Naive thymus-derived CD4-positive, alpha-beta T cell (primary cell): Measurements from ENCODE around the gene SMC1A. TPM values are rescaled to one million over a fixed set of nuclear protein-coding genes. Genes with fewer than 3 reads are reported as not detected.

Source experiments
- ATAC-seq: fragments of 150-1000 bp; cut with Tn5 transposase; 2 replicates; pipeline ENCODE4 v1.10.0; 2021; ENCODE audit warnings: mild to moderate bottlenecking, moderate library complexity
- CTCF ChIA-PET: fragments of 350-600 bp; sonication (Branson Sonifier 250); formaldehyde crosslinking; loops from one replicate; lab custom pipeline; 2021; ENCODE audit warnings: antibody characterized with exemption; lab: Charles Lee
- POLR2A ChIA-PET: fragments of 350-600 bp; sonication (Branson Sonifier 250); formaldehyde crosslinking; loops from one replicate; lab custom pipeline; 2021; ENCODE audit warnings: antibody characterized with exemption, inconsistent platforms; lab: Charles Lee
- DNase-seq, 9 donors: peaks; one replicate each; pipeline versions ENCODE4 v3.0.0 to v3.0.0-alpha.2; 2020 to 2022; ENCODE audit warnings: mixed read lengths in 1 of 9
- H3K27ac ChIP-seq: one replicate; pipeline ENCODE4 v1.7.0; 2013; ENCODE audit warnings: mild to moderate bottlenecking, low read depth, low read length, moderate library complexity
- H3K27me3 ChIP-seq, 2 donors: one replicate each; pipeline ENCODE4 v1.7.0; 2013; ENCODE audit warnings: low read length in 2 of 2, mild to moderate bottlenecking in 2 of 2, moderate library complexity in 2 of 2; ENCODE audit not compliant: control insufficient read depth in 2 of 2, insufficient read depth in 2 of 2
- H3K36me3 ChIP-seq, 3 experiments: 1 replicate in 2 of 3; 2 replicates in 1 of 3; pipeline ENCODE4 v1.7.0; 2013; ENCODE audit warnings: low read length in 3 of 3, mild to moderate bottlenecking in 3 of 3, moderate library complexity in 1 of 3; ENCODE audit not compliant: insufficient read depth in 3 of 3, control insufficient read depth in 2 of 3
- H3K4me1 ChIP-seq, 2 donors: one replicate each; pipeline ENCODE4 v1.7.0; 2013; ENCODE audit warnings: low read length in 2 of 2, mild to moderate bottlenecking in 2 of 2, moderate library complexity in 1 of 2; ENCODE audit not compliant: control insufficient read depth in 2 of 2, insufficient read depth in 2 of 2
- H3K4me3 ChIP-seq: 2 replicates; pipeline ENCODE4 v1.7.0; 2013; ENCODE audit warnings: mild to moderate bottlenecking, low read length
- H3K9me3 ChIP-seq, 3 experiments: 1 replicate in 2 of 3; 2 replicates in 1 of 3; pipeline ENCODE4 v1.7.0; 2013; ENCODE audit warnings: low read length in 3 of 3; ENCODE audit not compliant: control insufficient read depth in 2 of 3
- H3K27ac Mint-ChIP-seq, 9 donors: one replicate each; pipeline ENCODE4 v1.8.0; 2020 to 2022; ENCODE audit warnings: mixed read lengths in 9 of 9, mild to moderate bottlenecking in 8 of 9, moderate library complexity in 5 of 9, inconsistent platforms in 2 of 9
- H3K27me3 Mint-ChIP-seq, 5 donors: one replicate each; pipeline ENCODE4 v1.8.0; 2021 to 2022; ENCODE audit warnings: mixed read lengths in 5 of 5, mild to moderate bottlenecking in 1 of 5
- H3K36me3 Mint-ChIP-seq, 5 donors: one replicate each; pipeline ENCODE4 v1.8.0; 2020 to 2022; ENCODE audit warnings: mixed read lengths in 5 of 5, mild to moderate bottlenecking in 3 of 5, inconsistent platforms in 1 of 5
- H3K4me1 Mint-ChIP-seq, 7 donors: one replicate each; pipeline ENCODE4 v1.8.0; 2020 to 2022; ENCODE audit warnings: mixed read lengths in 7 of 7, mild to moderate bottlenecking in 3 of 7, inconsistent platforms in 1 of 7
- H3K4me3 Mint-ChIP-seq, 10 donors: one replicate each; pipeline ENCODE4 v1.8.0; 2020 to 2022; ENCODE audit warnings: mild to moderate bottlenecking in 10 of 10, mixed read lengths in 10 of 10, moderate library complexity in 6 of 10, inconsistent platforms in 2 of 10
- H3K9me3 Mint-ChIP-seq, 11 donors: one replicate each; pipeline ENCODE4 v1.8.0; 2020 to 2022; ENCODE audit warnings: mixed read lengths in 11 of 11, mild to moderate bottlenecking in 4 of 11, inconsistent platforms in 1 of 11, moderate library complexity in 1 of 11
- intact Hi-C, 2 donors: fragments of 100-400 bp; cut with micrococcal nuclease; formaldehyde crosslinking; loops; one replicate each; pipeline ENCODE4 v1.15.1; 2023
- polyA plus RNA-seq, 2 donors: library from polyadenylated mRNA; unstranded; fragments of 300-500 nt; fragmentation: Illumina TruSeq; gene quantifications; one replicate each; pipeline ENCODE4 v1.2.3, GENCODE V29; 2021
- total RNA-seq, 6 experiments: library from RNA in 5 of 6; stranded (reverse) in 5 of 6; gene quantifications; 1 replicate in 5 of 6; 2 replicates in 1 of 6; pipeline ENCODE4 v1.2.3 and lab custom pipeline; 2021 to 2026

Gene SMC1A
- total and polyA plus RNA-seq, 7 experiments from 2014 or later: 53.0 to 108 (median 67.7) TPM

DNA sequence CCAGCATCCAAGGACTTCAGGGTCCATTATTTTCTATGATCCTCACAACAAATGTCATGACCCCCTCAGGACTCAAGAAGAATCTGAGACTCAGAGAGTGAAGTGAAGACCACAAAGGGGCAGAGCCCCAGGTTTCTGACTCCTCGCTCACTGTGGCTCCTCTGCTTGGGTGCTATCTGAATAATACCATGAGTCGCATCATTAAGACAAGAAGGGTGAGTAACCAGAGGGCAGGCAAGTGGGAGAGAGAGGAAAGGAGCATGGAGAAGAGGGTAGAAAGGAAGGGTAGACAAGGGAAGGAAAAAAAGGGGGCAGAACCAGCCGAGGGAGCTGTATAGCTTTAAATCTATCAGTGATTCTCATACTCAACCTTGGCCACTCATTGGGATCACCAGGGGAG lies 27.2 kb upstream of the SMC1A start:
- no peaks in the 10 kb centered on the region for H3K9me3 ChIP-seq
- H3K27me3 ChIP-seq: no peaks in the 10 kb centered on the region
- H3K27ac ChIP-seq: no peak overlapping the region
- Mint-ChIP-seq H3K36me3 (no peaks in the 10 kb centered on the region), H3K27me3 (no peaks in the 10 kb centered on the region), H3K4me1 (peaks cover 0 to 5% (median 0%) of the 10 kb centered on the region in 7 donors), H3K9me3 (no peaks in the 10 kb centered on the region), H3K27ac (no peak overlapping the region), H3K4me3 (no peak overlapping the region)
- no peaks in the 10 kb centered on the region for H3K4me1 ChIP-seq
- intact Hi-C loops: no loop called here
- ATAC-seq (no peak), DNase-seq (no peak)
- CTCF ChIA-PET: no interaction called here
- no peaks in the 10 kb centered on the region for H3K36me3 ChIP-seq
- H3K4me3 ChIP-seq: no peak overlapping the region
- POLR2A ChIA-PET: no interaction called here

DNA sequence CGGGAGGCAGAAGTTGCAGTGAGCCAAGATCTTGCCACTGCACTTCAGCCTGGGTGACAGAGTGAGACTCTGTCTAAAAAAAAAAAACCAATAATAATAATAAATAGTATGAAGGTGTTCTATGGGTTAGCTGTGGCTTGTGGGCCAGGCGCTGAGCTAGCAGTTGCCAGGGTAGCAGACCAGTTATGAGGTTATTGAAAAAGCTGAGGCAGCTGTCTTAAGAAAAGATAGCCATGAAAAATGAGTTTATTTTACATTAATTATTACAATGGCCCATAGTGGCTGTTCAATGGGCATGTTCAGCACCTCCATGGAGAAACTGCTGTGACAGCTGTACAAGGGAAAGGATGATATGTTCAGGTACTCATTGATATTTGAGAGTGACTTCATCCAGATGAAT lies 25.0 kb upstream of the SMC1A start:
- no peak for DNase-seq
- H3K4me3 Mint-ChIP-seq: no peak overlapping the region
- no peak overlapping the region for H3K27ac ChIP-seq
- intact Hi-C loops: no loop called here
- H3K9me3 Mint-ChIP-seq: no peaks in the 10 kb centered on the region
- no peak for ATAC-seq
- ChIA-PET CTCF (interaction anchor here (0.9 to 2.2 kb wide), 2 partner anchors 14 to 134 kb away, joined by 3 to 10 read pairs; no protein-coding TSS in a partner anchor), POLR2A (no interaction called here)
- no peaks in the 10 kb centered on the region for H3K36me3 Mint-ChIP-seq
- H3K4me1 Mint-ChIP-seq: peaks cover 0 to 5% (median 0%) of the 10 kb centered on the region in 7 donors
- no peaks in the 10 kb centered on the region for H3K27me3 ChIP-seq
- no peak overlapping the region for H3K4me3 ChIP-seq
- no peaks in the 10 kb centered on the region for H3K9me3 ChIP-seq
- no peaks in the 10 kb centered on the region for H3K36me3 ChIP-seq
- H3K27ac Mint-ChIP-seq: no peak overlapping the region
- no peaks in the 10 kb centered on the region for H3K27me3 Mint-ChIP-seq
- H3K4me1 ChIP-seq: no peaks in the 10 kb centered on the region

DNA sequence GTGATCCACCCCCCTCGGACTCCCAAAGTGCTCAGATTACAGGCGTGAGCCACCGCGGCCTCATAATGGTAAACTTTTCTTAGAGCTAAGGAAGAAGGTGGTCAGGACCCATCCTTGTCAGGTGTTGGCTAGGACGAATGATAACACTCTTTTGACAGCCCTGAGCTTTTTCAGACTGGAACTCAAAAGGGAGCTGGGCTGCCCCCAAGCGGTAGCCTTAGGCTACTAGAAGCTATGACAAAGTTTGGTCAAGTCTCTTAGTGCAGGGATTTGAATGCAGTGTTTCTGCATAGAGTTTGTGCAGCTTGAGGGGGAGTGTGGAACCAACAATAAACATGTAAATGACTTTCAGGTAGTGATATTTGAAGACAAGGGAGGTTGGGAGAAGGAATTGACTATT lies 23.5 kb upstream of the SMC1A start:
- Mint-ChIP-seq H3K27me3 (no peaks in the 10 kb centered on the region), H3K9me3 (no peaks in the 10 kb centered on the region), H3K27ac (no peak overlapping the region), H3K4me3 (no peak overlapping the region), H3K4me1 (peaks cover 1 to 9% (median 5%) of the 10 kb centered on the region in 7 donors), H3K36me3 (no peaks in the 10 kb centered on the region)
- intact Hi-C loops: loop anchor here (1.0 kb wide), 2 partner anchors 129 to 133 kb away; no protein-coding TSS in a partner anchor
- H3K4me3 ChIP-seq: no peak overlapping the region
- ChIA-PET CTCF (interaction anchor here (0.7 to 2.4 kb wide), 5 partner anchors 36 to 163 kb away, joined by 3 to 16 read pairs (median 3); no protein-coding TSS in a partner anchor), POLR2A (interaction anchor here (1.3 kb wide), 1 partner anchor 23 kb away, joined by 3 read pairs; the partner anchor contains the start of genes RIBC1 and SMC1A)
- H3K27ac ChIP-seq: no peak overlapping the region
- no peaks in the 10 kb centered on the region for H3K27me3 ChIP-seq
- DNase-seq: peak in 7 of 9 donors; percentile 7 to 42 (median 26)
- no peaks in the 10 kb centered on the region for H3K9me3 ChIP-seq
- H3K36me3 ChIP-seq: no peaks in the 10 kb centered on the region
- peak; percentile 61 for ATAC-seq
- H3K4me1 ChIP-seq: peaks cover 0 to 3% of the 10 kb centered on the region in 2 donors

DNA sequence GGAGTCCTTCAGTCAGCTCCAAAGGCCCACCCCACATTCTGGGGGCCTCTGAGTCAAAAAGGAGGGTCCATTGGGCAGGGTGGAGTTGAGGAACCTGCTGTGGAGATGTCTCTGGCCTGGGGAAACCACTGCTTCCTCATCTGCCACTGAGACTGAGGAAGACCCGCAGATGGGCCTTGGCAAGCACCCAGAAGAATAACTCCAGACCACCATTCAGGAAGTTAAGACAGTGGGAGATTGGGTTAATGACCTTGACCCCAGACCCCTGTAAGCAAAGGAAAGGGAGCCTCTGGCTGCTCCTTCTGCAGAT lies 19.8 kb upstream of the SMC1A start:
- Mint-ChIP-seq H3K4me1 (peaks cover 4 to 26% (median 11%) of the 10 kb centered on the region in 7 donors), H3K9me3 (no peaks in the 10 kb centered on the region), H3K4me3 (peak overlapping the region in 7 of 10 donors; percentile 65 to 90 (median 80)), H3K36me3 (no peaks in the 10 kb centered on the region), H3K27ac (no peak overlapping the region), H3K27me3 (peaks cover 0 to 6% (median 4%) of the 10 kb centered on the region in 5 donors)
- ATAC-seq (peak; percentile 23), DNase-seq (no peak)
- Histone ChIP-seq H3K27me3 (no peaks in the 10 kb centered on the region), H3K27ac (no peak overlapping the region), H3K9me3 (no peaks in the 10 kb centered on the region), H3K4me1 (peaks cover 0 to 5% of the 10 kb centered on the region in 2 donors), H3K36me3 (no peaks in the 10 kb centered on the region), H3K4me3 (no peak overlapping the region)
- ChIA-PET CTCF (no interaction called here), POLR2A (no interaction called here)
- intact Hi-C loops: no loop called here

DNA sequence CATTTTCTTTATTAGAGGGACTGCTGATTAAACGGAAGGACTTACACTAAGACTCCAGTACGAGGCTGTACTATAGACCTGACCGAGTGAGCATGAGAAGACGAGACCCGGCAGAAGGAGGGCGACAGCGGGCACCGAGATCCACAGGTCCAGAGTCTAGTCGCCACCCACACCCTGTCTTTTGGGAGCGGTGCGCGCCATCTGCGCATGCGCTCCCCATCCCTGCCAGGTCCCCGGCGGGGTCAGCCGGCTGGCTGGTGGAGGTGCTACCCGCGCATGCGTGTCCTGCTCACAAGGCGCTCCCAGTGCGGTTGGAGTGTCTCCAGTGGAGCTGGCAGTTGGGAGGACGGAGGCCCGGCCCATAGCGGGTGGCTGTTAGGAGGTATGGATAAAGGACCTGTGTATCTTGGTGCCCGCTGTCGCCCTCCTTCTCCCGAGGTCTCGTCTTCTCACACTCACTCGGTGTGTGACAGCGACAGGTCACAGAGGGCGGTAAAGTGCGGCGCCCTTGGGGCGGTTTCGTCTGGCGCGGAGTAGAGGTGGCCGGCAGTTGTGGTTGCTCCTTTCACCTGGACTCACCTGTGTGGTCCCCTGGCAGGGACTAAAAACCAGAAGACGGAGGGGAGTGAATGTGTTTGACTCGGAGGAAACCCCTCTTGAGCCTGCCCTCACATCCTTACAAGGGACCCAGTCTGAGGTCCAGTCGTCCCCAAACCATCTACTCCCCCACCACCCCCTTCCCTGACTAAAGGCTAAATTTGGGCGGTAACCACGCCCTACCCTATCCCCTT lies 19.3 kb upstream of the SMC1A start:
- Mint-ChIP-seq H3K27ac (peak overlapping the region in 3 of 9 donors; percentile 30 to 87 (median 56)), H3K36me3 (no peaks in the 10 kb centered on the region), H3K27me3 (peaks cover 0 to 6% (median 4%) of the 10 kb centered on the region in 5 donors), H3K4me3 (peak overlapping the region; percentile 65 to 90 (median 80)), H3K9me3 (no peaks in the 10 kb centered on the region), H3K4me1 (peaks cover 4 to 28% (median 11%) of the 10 kb centered on the region in 7 donors)
- ATAC-seq (peak; percentile 80), DNase-seq (peak; percentile 43 to 81 (median 58))
- H3K36me3 ChIP-seq: no peaks in the 10 kb centered on the region
- CTCF ChIA-PET: no interaction called here
- POLR2A ChIA-PET: no interaction called here
- H3K27ac ChIP-seq: no peak overlapping the region
- peak overlapping the region; percentile 52 for H3K4me3 ChIP-seq
- H3K4me1 ChIP-seq: peaks cover 0 to 5% of the 10 kb centered on the region in 2 donors
- H3K9me3 ChIP-seq: no peaks in the 10 kb centered on the region
- intact Hi-C loops: no loop called here
- H3K27me3 ChIP-seq: no peaks in the 10 kb centered on the region

DNA sequence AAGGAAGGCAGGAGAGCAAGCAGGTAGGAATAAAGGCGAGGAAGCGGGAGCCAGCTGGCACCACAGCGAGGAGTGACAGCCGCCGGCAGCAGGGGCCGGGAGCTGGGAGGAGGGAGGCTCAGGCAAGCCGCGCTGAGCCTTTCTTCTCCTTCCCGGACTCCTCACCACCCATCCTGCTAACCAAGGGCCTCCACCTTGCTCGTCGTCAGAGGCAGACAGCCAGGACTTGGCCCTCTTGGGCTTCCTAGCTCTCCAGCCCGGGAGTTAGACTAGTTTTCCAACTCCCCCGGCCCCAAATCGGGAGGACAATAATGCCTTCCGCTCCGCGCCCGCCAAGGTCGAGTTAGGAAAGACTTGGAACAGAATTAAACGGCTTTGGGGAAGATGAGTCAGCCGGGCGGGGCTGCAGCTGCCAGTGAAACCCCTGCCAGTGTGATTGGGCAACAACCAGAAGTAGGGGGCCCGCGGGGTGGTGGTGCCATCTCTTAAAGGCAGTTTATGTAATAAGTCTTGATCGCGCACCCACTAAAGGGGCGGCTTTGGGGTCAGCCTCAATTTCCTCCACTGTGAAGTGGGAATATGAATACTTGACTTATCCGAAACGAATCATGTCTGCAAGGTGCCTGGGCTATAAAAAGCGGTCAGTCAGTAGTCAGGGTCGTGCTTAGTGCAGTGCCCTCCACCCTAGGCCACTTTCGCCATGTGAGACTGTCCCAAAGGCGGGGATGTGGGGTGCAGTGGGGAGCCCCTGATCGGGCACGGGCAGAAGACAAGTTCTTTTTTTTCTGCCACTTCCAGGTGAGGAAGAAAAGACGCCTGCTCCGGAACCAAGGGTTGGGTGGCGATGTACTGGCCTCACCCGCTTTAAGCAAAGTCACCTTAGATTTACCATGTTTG lies 18.4 kb upstream of the SMC1A start:
- Histone ChIP-seq H3K9me3 (no peaks in the 10 kb centered on the region), H3K4me3 (peak overlapping the region; percentile 52), H3K4me1 (peaks cover 0 to 5% of the 10 kb centered on the region in 2 donors), H3K27ac (no peak overlapping the region), H3K27me3 (no peaks in the 10 kb centered on the region), H3K36me3 (no peaks in the 10 kb centered on the region)
- ChIA-PET POLR2A (no interaction called here), CTCF (no interaction called here)
- peak overlapping the region in 2 of 9 donors; percentile 42 to 87 for H3K27ac Mint-ChIP-seq
- no peaks in the 10 kb centered on the region for H3K9me3 Mint-ChIP-seq
- peaks cover 0 to 6% (median 4%) of the 10 kb centered on the region in 5 donors for H3K27me3 Mint-ChIP-seq
- peaks cover under 1 to 32% (median 11%) of the 10 kb centered on the region in 7 donors for H3K4me1 Mint-ChIP-seq
- peak overlapping the region; percentile 65 to 90 (median 80) for H3K4me3 Mint-ChIP-seq
- peak in 1 of 9 donors; percentile 30 for DNase-seq
- no peaks in the 10 kb centered on the region for H3K36me3 Mint-ChIP-seq
- intact Hi-C loops: no loop called here
- ATAC-seq: peak; percentile 25
